Stimulated activated naive CD4-positive, alpha-beta T cell (primary cell): Measurements from ENCODE around the gene RHOU.
"Not testable (repeated sequence)": the region's sequence is repeated elsewhere in the genome, so short reads cannot be mapped to it uniquely, and the experiment has no call there.

Experiments used
- DNase-seq, 6 experiments: peaks; one replicate each; lab custom pipeline; 2025; lab: John Stamatoyannopoulos, UW

Gene RHOU

GRCh38 chr1:228734881-228735801 is at the start of gene RHOU:
RHOU (plus strand) TSS chr1:228735479; CDS start chr1:228735743, 264 bp downstream.
- DNase-seq: peak; percentile 12 to 75 (median 52)

GRCh38 chr1:228687587-228687986 is 47.7 kb upstream of the RHOU start:
- DNase-seq: no peak

GRCh38 chr1:228689255-228689654 is 46.0 kb upstream of the RHOU start:
- DNase-seq: no peak

DNA sequence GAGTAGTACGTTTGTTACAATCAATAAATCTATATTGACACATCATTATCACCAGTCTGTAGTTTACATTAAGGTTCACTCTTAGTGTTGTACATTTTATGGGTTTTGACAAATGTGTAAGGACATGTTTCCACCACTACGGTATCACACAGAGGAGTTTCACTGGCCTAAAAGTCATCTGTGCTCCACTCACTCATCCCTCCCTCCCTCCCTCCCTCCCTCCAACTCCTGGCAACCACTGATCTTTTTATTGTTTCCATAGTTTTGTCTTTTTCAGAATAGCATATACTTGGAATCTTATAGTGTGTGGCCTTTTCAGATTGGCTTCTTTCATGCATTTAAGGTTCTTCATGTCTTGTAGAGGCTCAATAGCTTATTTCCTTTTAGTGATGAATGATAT is 44.1 kb upstream of the RHOU start:
- no peak for DNase-seq

DNA sequence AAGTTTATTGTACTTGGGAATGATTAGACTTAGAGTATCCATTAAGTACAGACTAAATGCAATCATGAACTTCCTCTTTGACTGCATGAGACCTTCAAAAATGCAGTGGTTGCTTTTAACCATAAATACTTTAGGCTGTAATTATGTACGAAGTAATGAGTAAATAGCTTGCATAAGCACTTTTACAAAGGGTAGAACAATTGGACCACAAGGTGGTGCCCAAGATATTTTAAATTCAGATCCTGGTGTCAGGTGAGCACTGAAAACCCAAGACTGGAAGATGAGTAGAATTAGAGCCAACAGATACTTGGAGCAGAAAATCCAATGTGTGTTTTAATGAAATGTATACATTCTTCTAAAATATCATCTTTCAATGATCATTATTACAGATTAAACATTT is 43.4 kb upstream of the RHOU start:
- peak in 3 of 6 experiments; percentile 20 to 40 (median 40) for DNase-seq

DNA sequence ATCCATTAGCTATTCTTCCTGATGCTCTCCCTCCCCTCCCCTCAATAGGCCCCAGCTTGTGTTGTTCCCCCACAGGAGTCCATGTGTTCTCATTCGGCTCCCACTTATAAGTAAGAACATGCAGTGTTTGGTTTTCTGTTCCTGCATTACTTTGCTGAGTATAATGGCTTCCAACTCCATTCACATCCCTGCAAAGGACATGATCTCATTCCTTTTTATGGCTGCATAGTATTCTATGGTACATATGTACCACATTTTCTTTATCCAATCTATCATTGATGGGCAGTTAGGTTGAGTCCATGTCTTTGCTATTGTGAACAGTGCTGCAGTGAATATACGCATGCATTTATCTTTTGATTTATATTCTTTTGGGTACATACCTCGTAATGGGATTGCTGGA is 40.8 kb upstream of the RHOU start:
- not testable (repeated sequence) for DNase-seq

- DNase-seq: peak in 1 of 6 experiments; percentile 3
Observed at GRCh38 chr1:228695015-228695955, 40.0 kb upstream of the RHOU start.

DNA sequence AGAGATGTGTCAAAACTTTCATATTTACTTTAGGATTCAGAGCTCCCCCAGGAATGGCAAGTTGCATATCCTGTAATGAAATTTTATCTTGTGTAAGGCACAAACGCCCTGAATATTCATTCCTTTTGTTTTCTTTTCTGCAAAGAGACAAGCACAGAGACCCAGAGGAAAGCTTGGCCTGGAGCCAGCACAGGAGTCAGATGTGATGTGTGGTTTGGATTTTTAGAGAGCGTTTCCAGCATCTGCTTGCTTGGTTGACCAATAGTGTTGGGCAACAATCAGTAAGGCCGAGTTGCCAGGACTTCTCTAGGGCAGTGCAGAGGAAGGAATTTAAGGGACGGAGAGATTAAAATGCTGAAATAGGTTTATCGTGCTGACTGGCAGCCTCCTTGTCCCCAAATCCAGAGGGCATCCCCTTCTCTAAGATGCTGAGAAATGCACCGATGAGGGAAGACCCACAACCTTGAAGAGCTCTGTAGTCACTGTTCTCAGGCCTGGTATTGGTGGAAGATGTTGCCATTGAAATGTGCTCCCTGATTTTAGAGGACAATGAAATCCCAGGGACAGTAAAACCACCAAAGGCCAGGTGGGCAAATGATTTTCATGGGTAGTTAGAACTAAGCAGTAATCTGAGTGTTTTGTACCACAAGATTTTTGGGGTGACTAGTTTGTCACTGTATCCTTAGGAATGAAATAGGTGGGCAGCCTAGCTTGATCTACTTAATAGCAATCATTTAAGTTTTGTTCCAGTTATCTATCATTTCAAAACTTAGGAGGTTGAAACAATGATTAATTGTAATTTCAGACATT is 37.9 kb upstream of the RHOU start:
- no peak for DNase-seq

GRCh38 chr1:228698017-228698329 is 37.3 kb upstream of the RHOU start:
- no peak for DNase-seq

DNA sequence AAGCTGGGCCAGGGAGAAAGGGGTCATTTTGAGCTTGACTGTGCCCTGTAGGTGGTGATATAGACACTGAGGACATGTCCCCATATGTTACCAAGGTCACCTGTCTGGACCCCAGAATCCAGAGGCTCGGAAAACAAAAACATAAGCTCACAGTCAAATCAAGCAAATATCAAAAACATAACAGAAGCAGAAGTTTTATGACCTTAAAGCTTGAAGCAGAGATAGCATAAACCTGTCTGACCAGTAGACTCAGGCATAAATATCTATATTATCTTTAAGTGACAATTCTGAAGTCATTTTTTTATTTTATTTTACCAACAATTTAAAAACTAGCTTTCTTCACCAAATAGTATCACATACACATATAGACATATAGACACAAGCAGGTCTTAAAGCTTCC is 32.8 kb upstream of the RHOU start:
- DNase-seq: no peak

GRCh38 chr1:228706305-228706704 is 29.0 kb upstream of the RHOU start:
- no peak for DNase-seq

- no peak for DNase-seq
Observed at GRCh38 chr1:228717081-228717480, 18.2 kb upstream of the RHOU start.

GRCh38 chr1:228721407-228721806 is 13.9 kb upstream of the RHOU start:
- DNase-seq: no peak

GRCh38 chr1:228723287-228723686 is 12.0 kb upstream of the RHOU start:
- DNase-seq: no peak

DNA sequence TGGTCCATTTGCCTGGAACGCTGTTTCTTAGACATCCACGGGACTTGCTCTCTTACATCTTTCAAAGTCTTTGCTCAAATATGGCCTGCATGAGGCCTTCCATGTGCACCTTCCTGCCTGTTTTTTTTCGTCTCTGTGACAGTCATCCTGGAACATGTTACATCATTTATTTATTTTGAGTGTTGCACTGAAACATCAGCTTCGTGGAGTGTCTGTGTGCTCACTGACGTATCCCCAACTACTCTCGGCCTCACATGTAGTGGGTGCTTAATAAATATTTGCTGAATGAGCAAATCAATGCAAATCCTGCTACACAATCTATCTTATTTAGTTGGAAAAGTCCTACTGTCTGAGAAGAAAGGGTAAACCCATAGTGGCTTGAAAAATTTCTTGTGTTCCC is 11.4 kb upstream of the RHOU start:
- no peak for DNase-seq

DNA sequence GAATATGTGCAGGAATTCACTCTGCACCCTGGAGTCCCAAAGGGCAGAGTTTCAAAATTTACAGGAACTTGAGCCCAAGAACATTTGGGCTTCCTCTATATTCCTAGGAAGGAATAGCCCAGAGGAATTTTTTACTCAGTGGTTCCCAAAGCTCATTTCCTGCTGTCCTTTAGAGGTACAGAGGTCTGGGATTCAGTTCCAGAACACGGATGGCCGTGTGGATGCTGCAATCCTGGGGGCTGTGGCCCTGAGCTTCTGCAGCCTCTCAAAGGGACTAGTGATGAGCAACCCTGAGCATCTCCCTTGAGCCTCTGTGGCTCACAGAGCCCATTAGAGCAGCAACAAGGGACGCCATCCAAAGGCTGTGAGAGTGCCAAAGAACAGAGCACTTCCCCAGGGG is 10.1 kb upstream of the RHOU start:
- DNase-seq: no peak

GRCh38 chr1:228727681-228728171 is 7.6 kb upstream of the RHOU start:
- no peak for DNase-seq

DNA sequence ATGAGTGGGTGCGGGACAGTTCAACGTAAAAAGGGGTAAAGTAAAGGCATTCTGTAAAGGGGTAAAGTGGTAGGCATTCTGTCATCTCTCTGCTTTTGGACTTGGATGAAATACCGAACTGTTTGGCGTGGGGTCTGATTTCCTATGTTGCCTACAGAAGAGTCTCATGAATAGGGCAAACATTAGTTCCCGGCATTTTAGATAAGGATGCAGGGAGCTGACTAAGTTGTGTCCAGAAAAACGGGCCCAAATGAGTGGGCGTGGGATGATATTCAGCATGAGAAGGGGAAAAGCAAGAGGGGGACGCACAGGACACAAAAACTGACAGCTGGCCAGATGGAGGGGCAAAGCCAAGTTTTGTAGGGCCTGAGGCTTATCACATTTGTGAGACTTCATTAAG is 2.9 kb upstream of the RHOU start:
- no peak for DNase-seq

GRCh38 chr1:228733576-228733975 is 1.7 kb upstream of the RHOU start:
- no peak for DNase-seq

DNA sequence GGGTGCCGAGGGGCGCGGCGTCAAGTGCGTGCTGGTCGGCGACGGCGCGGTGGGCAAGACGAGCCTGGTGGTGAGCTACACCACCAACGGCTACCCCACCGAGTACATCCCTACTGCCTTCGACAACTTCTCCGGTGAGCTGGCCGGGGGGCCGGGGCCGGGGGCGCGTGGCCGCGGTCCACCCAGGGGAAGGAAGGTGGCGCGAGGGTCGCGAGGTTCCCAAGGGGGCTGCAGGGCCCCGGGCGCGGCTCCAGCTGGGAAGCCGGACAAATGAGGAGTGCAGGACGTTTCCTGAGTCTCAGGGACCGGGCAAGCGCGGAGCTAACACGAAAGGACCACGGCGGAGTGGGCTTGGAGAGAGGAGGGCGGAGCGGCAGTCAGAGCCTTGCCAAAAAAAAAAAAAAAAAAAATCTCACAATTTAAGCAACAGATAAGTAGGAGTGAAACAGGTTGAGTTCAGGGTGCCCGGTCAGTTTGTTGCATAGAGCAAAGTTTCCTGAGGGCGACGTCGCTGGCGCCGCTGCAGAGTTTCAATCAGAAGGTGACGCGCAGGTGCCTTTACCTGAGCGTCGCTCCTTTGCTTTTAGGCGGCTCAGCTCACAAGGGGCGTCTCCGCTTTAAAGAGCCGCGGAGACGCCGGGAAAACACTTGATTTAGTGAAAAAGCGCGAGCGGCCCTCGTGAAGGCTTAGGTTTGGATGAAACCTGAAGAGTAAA is 750 bp downstream of the RHOU start:
- peak in 4 of 6 experiments; percentile 5 to 55 (median 29) for DNase-seq

DNA sequence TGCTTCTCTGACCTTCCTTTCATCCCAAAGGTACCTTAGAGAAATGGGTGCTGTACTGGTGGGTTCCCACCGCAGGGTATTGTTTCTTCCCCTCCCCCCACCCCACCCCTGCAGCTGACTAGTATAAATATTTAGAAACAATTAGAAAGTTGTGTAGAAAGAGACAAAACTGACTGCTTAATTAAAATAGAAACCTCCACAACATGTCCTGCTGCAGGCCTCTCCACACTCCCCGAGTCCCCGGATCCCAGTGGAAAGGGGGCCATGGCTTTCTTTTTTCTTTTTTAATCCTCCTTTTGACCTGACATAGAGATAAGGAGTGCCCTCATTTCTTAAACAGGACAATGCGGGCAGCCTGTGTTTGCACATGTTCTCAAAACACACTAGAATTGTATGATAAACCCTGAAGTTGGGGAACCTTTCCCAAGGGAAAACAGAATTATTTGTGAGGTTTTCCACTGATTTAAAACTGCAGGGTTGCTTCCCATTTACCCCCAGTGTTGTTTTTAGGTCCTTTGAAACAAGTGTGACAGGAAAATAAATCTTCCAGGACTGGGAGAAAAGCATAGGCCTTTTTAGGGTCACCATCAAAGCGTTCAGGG is 1.7 kb downstream of the RHOU start:
- no peak for DNase-seq
